Coronary artery (tissue), 2 donors: ENCODE measurements around the gene KIAA0825.

Source experiments
- DNase-seq: peaks from one replicate; pipeline ENCODE4 v3.0.0-alpha.2; 2017; ENCODE audit warnings: low spot score
- H3K27ac ChIP-seq, 2 donors: fragments of 200-600 bp; sonication (generic); one replicate each; pipeline ENCODE4 v1.5.1; 2016 to 2019
- H3K4me3 ChIP-seq: fragments of 200-600 bp; sonication (generic); 2 replicates; pipeline ENCODE4 v1.5.1; 2016; ENCODE audit warnings: mild to moderate bottlenecking, moderate library complexity
- CTCF ChIP-seq: fragments of 200-600 bp; sonication (generic); IDR thresholded peaks from one replicate; pipeline ENCODE4 v1.5.1; 2019; ENCODE audit warnings: antibody characterized with exemption

Gene KIAA0825

GRCh38 chr5:94223235-94223634 lies 395.2 kb downstream of the KIAA0825 start:
- no peak for DNase-seq
- Histone ChIP-seq H3K27ac (no peak overlapping the region), H3K4me3 (no peak overlapping the region)
- TF ChIP-seq CTCF: no peak

GRCh38 chr5:94218374-94218773 lies 400.0 kb downstream of the KIAA0825 start:
- DNase-seq: no peak
- Histone ChIP-seq H3K27ac (no peak overlapping the region), H3K4me3 (no peak overlapping the region)
- no peak for TF ChIP-seq CTCF

- TF ChIP-seq CTCF: no peak
- Histone ChIP-seq H3K4me3 (no peak overlapping the region), H3K27ac (no peak overlapping the region)
- no peak for DNase-seq
These were observed 400.7 kb downstream of the KIAA0825 start for GRCh38 chr5:94217745-94218144.

GRCh38 chr5:94217216-94217615 lies 401.2 kb downstream of the KIAA0825 start:
- DNase-seq: no peak
- no peak overlapping the region for H3K27ac ChIP-seq
- TF ChIP-seq CTCF: no peak
- H3K4me3 ChIP-seq: no peak overlapping the region

- TF ChIP-seq CTCF: no peak
- H3K4me3 ChIP-seq: no peak overlapping the region
- no peak overlapping the region for H3K27ac ChIP-seq
- DNase-seq: no peak
These were observed 405.9 kb downstream of the KIAA0825 start for GRCh38 chr5:94212476-94212875.

GRCh38 chr5:94209774-94210355 lies 408.5 kb downstream of the KIAA0825 start:
- DNase-seq: no peak
- Histone ChIP-seq H3K4me3 (no peak overlapping the region), H3K27ac (no peak overlapping the region)
- TF ChIP-seq CTCF: no peak

GRCh38 chr5:94209272-94209671 lies 409.1 kb downstream of the KIAA0825 start:
- TF ChIP-seq CTCF: no peak
- H3K27ac ChIP-seq: no peak overlapping the region
- H3K4me3 ChIP-seq: no peak overlapping the region
- no peak for DNase-seq
